Right atrium auricular region (tissue), 2 donors: Measurements from ENCODE around the gene DMAC2L. TPM values are rescaled to one million over a fixed set of nuclear protein-coding genes. Genes with fewer than 3 reads are reported as not detected.
A peak's percentile ranks its signal among the peaks of the same experiment; 100 is the strongest.
"Not testable (repeated sequence)": the region's sequence is repeated elsewhere in the genome, so short reads cannot be mapped to it uniquely, and the experiment has no call there.

ENCODE experiments used
- DNase-seq: peaks from one replicate; pipeline ENCODE4 v3.0.0-alpha.2; 2019; ENCODE audit warnings: low spot score
- H3K27ac ChIP-seq, 2 donors: fragments of 200-600 bp; sonication (generic); 1 replicate in 1 of 2; 2 replicates in 1 of 2; pipeline ENCODE4 v1.5.1; 2016 to 2019
- H3K27me3 ChIP-seq, 2 donors: fragments of 200-600 bp; sonication (generic); one replicate each; pipeline versions ENCODE4 v1.5.1 to v1.6.0; 2017 to 2019
- H3K36me3 ChIP-seq: fragments of 200-600 bp; sonication (generic); one replicate; pipeline ENCODE4 v1.5.1; 2016
- H3K4me1 ChIP-seq, 2 donors: fragments of 200-600 bp; sonication (generic); one replicate each; pipeline versions ENCODE4 v1.5.1 to v1.6.0; 2017 to 2019
- H3K4me3 ChIP-seq, 2 donors: fragments of 200-600 bp; sonication (generic); 1 replicate in 1 of 2; 2 replicates in 1 of 2; pipeline ENCODE4 v1.5.1; 2017 to 2019; ENCODE audit warnings: mild to moderate bottlenecking in 1 of 2, moderate library complexity in 1 of 2
- H3K9me3 ChIP-seq, 2 donors: fragments of 200-600 bp; sonication (generic); one replicate each; pipeline ENCODE4 v1.5.1; 2019
- total RNA-seq, 2 donors: library from RNA; depleted of rRNA; stranded (reverse); fragments of >200 nt; gene quantifications; one replicate each; pipeline ENCODE4 v1.1.0, GENCODE V29; 2016
- TF ChIP-seq, protein P1 (sequence below), 2 donors: fragments of 200-600 bp; sonication (generic); IDR thresholded peaks; one replicate each; pipeline ENCODE4 v1.5.1; 2019; ENCODE audit warnings: antibody characterized with exemption in 2 of 2

Gene DMAC2L
- total RNA-seq, 2 donors from 2014 or later: 10.1 to 22.8 TPM

DNA sequence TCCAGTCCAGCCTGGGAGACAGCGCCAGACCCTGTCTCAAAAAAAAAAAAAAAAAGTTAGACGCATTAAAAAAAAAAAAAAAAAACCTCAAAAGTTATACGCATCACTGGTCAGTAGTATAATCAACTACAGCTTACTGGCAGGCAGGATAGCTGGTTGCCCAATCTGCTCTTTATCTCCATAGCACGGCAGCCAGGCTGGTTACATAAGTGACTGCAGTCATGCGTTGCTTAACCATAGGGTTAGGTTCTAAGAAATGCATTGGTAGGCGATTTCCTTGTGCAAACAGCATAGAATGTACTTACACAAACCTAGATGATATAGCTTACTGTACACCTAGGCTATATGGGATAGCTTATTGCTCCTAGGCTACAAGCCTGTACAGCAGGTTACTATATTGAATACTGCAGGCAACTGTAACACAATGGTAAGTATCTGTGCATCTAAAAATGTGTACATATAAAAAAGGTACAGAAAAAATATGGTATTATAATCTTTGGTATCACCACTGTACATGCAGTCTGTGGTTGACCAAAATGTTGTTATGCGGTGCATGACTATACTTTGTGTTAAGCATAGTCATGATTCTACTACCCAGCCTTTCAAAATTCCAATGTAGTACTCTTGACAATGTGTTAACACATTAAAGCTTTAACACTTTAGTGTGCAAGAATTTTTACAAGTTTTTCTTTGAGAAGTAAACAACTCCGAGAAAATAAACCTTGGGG, 8.2 kb upstream of the DMAC2L start:
- TF ChIP-seq, protein P1, sequence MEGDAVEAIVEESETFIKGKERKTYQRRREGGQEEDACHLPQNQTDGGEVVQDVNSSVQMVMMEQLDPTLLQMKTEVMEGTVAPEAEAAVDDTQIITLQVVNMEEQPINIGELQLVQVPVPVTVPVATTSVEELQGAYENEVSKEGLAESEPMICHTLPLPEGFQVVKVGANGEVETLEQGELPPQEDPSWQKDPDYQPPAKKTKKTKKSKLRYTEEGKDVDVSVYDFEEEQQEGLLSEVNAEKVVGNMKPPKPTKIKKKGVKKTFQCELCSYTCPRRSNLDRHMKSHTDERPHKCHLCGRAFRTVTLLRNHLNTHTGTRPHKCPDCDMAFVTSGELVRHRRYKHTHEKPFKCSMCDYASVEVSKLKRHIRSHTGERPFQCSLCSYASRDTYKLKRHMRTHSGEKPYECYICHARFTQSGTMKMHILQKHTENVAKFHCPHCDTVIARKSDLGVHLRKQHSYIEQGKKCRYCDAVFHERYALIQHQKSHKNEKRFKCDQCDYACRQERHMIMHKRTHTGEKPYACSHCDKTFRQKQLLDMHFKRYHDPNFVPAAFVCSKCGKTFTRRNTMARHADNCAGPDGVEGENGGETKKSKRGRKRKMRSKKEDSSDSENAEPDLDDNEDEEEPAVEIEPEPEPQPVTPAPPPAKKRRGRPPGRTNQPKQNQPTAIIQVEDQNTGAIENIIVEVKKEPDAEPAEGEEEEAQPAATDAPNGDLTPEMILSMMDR (IDR thresholded peaks at IDR 0.05): no peak
- DNase-seq: no peak
- Histone ChIP-seq H3K9me3 (no peaks in the 10 kb centered on the region), H3K27me3 (no peaks in the 10 kb centered on the region), H3K36me3 (no peaks in the 10 kb centered on the region), H3K4me3 (no peak overlapping the region), H3K27ac (no peak overlapping the region), H3K4me1 (no peaks in the 10 kb centered on the region)

DNA sequence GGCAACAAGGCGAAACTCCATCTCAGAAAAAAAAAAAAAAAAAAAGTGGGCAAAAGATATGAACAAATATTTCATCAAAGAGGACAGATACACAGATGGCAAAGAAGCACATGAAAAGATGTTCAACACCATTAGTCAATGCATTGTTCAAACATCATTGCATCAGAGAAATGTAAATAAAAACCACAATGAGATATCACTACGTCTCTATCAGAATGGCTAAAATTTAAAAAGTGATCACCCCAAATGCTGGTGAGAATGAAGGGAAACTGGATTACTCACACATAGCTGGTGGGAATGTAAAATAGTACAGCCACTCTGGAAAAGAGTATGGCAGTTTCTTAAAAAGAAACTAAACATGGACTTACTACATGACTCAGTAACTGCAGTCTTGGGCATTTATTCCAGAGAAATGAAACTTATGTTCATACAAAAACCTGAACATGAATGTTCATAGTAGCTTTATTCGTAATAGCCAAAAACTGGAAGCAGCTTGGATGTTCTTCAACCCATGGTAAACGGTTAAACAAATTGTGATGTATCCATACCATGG, 3.7 kb upstream of the DMAC2L start:
- Histone ChIP-seq H3K9me3 (no peaks in the 10 kb centered on the region), H3K36me3 (no peaks in the 10 kb centered on the region), H3K4me3 (no peak overlapping the region), H3K27ac (no peak overlapping the region), H3K27me3 (no peaks in the 10 kb centered on the region), H3K4me1 (peaks cover 0 to 15% of the 10 kb centered on the region in 2 donors)
- TF ChIP-seq, protein P1 (IDR thresholded peaks at IDR 0.05): no peak
- DNase-seq: no peak

DNA sequence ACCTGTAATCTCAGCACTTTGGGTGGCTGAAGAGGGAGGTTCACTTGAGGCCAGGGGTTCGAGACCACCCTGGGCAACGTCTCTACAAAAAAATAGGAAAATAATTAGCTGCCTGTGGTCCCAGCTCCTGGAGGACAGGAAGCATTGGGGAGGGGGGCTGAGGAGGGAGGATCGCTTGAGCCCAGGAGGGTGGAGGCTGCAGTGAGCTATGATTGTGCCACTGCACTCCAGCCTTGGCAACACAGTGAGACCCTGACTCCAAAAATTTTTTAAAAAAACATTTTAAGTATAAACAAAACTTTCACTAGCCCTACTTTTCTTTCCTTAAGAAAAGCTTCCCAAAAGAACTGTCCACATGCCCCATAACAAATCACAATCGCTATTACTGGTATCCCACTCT, 1.7 kb upstream of the DMAC2L start:
- Histone ChIP-seq H3K36me3 (no peaks in the 10 kb centered on the region), H3K27me3 (no peaks in the 10 kb centered on the region), H3K4me3 (no peak overlapping the region), H3K9me3 (no peaks in the 10 kb centered on the region), H3K4me1 (peaks cover 0 to 17% of the 10 kb centered on the region in 2 donors), H3K27ac (no peak overlapping the region)
- DNase-seq: no peak
- TF ChIP-seq, protein P1 (IDR thresholded peaks at IDR 0.05): no peak

DNA sequence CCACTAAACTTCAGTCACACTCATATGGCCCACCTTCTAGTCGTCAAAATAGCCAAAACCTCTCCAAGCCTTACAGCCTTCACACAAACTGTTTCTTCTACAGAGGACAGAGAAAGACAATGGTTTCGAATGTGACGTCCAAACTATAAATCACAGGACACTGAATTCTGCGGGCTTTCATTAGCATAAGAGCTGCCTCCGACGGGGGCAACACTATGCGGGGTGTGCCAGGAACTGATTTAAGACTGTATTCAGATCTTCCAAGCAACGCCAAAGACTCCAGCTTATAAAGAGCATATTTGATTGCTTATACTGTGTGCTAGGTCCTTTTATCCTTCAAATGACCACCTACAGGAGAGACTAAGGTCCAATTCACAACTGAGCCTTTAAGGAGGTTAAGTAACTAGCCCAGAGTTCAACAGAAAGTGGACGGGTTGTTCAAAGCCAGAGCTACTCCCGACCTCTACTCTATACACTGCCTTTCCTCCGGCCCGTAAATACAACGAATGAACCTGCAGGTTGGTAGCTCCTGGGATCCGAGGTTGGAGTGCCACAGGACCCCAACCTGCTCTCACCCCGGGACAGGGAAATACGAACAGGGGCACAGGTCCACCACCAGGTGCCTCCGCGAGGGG, 670 bp upstream of the DMAC2L start:
- TF ChIP-seq, protein P1 (IDR thresholded peaks at IDR 0.05): peak in 1 of 2 donors; percentile 65
- peak overlapping the region; percentile 72 to 77 for H3K4me3 ChIP-seq
- peak overlapping the region; percentile 91 to 95 for H3K27ac ChIP-seq
- no peaks in the 10 kb centered on the region for H3K36me3 ChIP-seq
- H3K9me3 ChIP-seq: no peaks in the 10 kb centered on the region
- H3K27me3 ChIP-seq: no peaks in the 10 kb centered on the region
- peaks cover 0 to 17% of the 10 kb centered on the region in 2 donors for H3K4me1 ChIP-seq
- no peak for DNase-seq

DNA sequence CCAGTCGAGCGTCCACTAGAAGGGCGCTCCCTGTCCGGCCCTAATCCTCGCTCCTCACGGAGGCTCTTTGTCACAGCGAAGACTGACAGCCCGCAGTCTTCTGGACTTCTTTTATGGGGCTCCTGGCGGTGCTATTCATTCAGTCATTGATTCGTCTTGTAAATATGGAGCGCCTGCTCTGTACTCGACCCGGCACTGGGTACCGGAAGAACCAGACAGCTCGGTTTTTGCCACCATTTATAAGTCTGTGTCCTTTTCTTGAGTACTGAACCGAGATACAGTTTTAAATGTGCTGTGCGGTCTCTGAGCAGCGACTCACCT, 570 bp downstream of the DMAC2L start:
- Histone ChIP-seq H3K27ac (peak overlapping the region; percentile 91 to 95), H3K36me3 (no peaks in the 10 kb centered on the region), H3K4me1 (peaks cover 0 to 20% of the 10 kb centered on the region in 2 donors)

DNA sequence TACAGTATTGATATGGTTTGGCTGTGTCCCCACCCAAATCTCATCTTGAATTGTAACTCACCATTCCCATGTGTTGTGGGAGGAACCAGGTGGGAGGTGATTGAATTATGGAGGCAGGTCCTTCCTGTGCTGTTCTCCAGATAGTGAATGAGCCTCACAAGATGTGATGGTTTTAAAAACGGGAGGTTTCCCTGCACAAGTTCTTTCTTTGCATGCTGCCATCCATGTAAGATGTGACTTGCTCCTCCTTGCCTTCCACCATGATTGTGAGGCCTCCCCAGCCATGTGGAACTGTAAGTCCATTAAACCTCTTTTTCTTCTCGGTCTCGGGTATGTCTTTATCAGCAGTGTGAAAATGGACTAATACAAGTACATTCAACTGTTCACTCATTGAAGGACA, 2.0 kb downstream of the DMAC2L start:
- DNase-seq, H3K36me3 ChIP-seq, H3K9me3 ChIP-seq, H3K27ac ChIP-seq, H3K4me3 ChIP-seq, H3K27me3 ChIP-seq: not testable (repeated sequence)
- H3K4me1 ChIP-seq: peaks cover 0 to 22% of the 10 kb centered on the region in 2 donors

More for the DNA sequence above, 570 bp downstream of the DMAC2L start:
- Histone ChIP-seq H3K4me3 (peak overlapping the region; percentile 72 to 77), H3K27me3 (no peaks in the 10 kb centered on the region), H3K9me3 (no peaks in the 10 kb centered on the region)
- TF ChIP-seq, protein P1 (IDR thresholded peaks at IDR 0.05): no peak
- no peak for DNase-seq
